G401.6 (cell line): ENCODE data around the gene GLRX5.
"Not testable (repeated sequence)": the region's sequence is repeated elsewhere in the genome, so short reads cannot be mapped to it uniquely, and the experiment has no call there.

ENCODE experiments used
- FAIRE-seq: peaks from 2 replicates; lab custom pipeline; 2012; peaks lifted over from hg19 to GRCh38; lab: Jason Lieb, UNC

The GLRX5 gene

DNA sequence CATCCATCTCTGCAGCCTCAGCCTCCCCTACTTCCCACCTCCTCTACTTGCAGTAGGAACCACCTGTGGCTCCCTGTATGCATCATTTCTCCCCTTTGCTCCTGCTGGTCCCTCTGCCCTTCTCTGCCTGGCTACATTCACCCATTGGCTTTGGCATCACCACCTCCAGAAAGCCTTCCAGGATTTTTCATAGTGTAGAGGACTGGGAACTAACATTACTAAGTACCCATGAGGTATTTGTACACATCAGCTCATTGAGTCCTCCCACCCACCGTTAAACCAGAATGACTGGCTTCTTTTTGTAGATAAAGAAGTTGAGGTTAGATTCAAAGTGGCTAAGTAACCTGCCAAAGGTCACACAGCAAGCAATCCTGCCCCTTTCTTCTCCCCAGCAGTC lies 35.5 kb upstream of the GLRX5 start:
- no peak for FAIRE-seq

DNA sequence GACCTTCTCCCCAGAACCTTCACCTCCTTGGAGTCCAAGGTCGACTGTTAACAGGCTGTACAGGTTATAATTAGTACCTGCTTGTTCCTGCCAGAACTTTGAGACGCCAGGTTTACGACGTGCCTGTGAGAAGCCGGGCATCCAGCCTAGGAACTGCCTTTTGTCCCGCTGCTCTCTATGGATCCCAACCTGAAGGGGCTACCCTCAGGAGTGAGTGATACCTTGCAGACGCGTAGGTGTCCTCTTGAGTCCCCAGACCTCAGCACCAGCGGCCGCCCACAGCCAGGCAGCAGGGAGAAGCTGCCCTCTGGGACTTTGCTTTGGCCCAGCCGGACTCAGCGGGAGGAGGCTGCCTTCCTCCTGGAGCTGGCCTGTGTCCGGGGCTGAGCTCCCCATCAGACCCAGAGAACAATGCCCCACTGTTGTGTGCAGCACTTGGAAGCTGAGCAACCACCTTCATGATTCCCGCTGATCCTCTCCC lies 34.6 kb upstream of the GLRX5 start:
- no peak for FAIRE-seq

- no peak for FAIRE-seq
Measured at GRCh38 chr14:95500772-95501401, 34.0 kb upstream of the GLRX5 start.

GRCh38 chr14:95502381-95502950 lies 32.4 kb upstream of the GLRX5 start:
- FAIRE-seq, result no peak

DNA sequence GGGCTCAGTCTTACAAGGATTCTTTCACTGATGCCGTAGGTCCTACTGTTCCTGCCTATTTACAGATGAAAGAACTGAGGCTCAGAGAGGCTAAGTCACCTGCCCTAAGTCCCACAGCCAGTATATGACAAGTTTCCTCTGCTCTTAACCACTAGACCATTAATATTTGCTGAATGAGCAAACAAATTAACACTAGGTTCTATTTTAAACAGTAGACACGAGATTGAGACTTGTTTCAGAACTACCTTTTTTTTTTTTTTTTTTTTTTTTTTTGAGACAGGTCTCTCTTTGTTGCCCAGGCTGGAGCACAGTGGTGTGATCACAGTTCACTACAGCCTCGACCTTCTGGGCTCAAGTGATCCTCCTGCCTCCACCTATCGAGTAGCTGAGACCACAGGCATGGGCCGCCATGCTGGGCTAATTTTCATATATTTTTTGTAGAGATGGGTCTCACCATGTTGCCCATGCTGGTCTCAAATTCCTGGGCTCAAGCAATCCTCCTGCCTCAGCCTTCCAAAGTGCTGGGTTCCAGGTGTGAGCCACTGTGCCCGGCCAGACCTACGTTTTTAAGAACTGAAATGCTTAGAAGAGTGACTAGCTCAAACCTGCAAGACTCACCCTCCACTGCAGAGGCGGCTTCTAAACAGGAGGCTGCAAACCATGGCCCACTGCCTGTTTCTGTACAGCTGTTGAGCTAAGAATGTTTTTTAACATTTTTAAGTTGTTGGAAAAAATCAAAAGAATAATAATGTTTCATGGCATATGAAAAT lies 31.3 kb upstream of the GLRX5 start:
- FAIRE-seq, result no peak

DNA sequence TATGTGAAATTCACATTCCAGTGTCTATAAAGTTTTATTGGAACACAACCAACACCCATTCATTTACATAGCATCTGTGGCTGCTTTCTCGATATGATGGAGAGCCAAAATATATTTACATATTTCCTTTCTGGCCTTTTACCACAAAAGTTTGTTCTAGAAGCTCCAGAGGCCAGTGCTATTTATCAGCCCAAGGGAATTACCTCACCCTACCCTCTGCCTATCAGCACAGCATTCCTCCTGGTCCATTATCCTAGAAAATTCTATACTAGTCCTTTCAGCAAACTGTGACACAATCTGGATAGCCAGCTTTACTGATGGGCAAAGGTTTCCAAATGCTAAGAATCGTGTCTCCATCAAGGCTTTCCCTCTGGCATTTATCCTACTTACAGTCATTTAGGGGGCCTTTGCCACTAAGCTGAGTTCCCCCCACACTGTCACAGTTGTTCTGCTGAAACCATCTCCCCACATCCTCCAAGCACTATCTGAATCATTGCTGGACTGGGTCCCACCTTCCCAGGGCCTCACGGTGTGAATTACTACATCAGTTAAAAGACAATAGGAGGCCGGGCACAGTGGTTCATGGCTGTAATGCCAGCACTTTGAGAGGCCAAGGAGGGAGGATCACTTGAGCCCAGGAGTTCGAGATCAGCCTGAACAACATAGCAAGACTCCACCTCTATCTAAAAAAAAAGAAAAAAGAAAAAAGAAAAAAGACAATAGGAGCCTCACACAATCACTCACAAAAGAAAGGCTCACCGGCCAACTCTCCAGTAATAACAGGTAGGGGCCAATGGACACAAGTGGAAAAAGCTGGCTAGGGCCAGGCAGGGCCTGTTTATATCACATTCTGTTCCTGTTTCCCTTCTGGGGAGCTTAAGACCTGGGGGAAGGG lies 30.5 kb upstream of the GLRX5 start:
- FAIRE-seq, result no peak

- no peak for FAIRE-seq
Measured at GRCh38 chr14:95505030-95505589, 29.7 kb upstream of the GLRX5 start.

- FAIRE-seq, result no peak
Measured at GRCh38 chr14:95507174-95507573, 27.7 kb upstream of the GLRX5 start.

GRCh38 chr14:95507701-95508103 lies 27.1 kb upstream of the GLRX5 start:
- no peak for FAIRE-seq

GRCh38 chr14:95508377-95508776 lies 26.5 kb upstream of the GLRX5 start:
- FAIRE-seq, result no peak

- no peak for FAIRE-seq
Measured at GRCh38 chr14:95509495-95509894, 25.4 kb upstream of the GLRX5 start.

DNA sequence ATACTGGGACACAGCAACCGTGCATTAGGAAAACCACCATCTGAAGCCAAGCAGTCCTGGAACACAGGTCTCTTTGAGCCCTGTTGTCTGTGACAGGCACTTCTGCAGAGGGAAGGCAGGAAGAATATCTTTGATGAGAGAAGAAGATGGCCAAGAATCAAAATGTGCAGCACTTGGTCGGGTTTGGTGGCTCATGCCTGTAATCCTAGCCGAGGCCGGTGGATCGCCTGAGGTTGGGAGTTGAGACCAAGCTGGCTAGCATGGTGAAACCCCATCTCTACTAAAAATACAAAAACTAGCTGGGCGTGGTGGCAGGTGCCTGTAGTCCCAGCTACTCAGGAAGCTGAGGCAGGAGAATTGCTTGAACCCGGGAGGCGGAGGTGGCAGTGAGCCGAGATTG lies 24.5 kb upstream of the GLRX5 start:
- not testable (repeated sequence) for FAIRE-seq

- no peak for FAIRE-seq
Measured at GRCh38 chr14:95510804-95511203, 24.0 kb upstream of the GLRX5 start.

GRCh38 chr14:95511687-95512086 lies 23.2 kb upstream of the GLRX5 start:
- FAIRE-seq, result no peak

DNA sequence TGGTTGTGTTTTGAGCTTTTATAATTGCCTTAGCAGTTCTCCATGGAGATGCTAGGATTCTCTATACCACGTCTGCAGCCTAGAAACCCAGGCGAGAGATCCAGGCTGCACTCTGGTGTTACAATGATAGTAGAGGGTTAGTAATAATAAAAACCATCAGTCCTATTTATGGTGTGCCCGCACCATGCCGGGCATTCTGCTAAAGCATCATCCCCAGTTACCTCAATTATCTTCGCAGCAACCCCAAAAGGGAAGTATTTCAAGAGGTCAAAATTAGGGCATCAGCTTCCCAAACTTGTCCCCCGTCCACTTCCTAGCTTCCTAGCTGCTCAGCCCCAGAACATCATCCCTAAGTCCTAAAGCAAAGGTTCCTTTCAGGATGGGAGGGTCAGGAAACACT lies 21.6 kb upstream of the GLRX5 start:
- no peak for FAIRE-seq

- FAIRE-seq, result no peak
Measured at GRCh38 chr14:95514131-95515079, 20.4 kb upstream of the GLRX5 start.

- no peak for FAIRE-seq
Measured at GRCh38 chr14:95515080-95515489, 19.8 kb upstream of the GLRX5 start.

DNA sequence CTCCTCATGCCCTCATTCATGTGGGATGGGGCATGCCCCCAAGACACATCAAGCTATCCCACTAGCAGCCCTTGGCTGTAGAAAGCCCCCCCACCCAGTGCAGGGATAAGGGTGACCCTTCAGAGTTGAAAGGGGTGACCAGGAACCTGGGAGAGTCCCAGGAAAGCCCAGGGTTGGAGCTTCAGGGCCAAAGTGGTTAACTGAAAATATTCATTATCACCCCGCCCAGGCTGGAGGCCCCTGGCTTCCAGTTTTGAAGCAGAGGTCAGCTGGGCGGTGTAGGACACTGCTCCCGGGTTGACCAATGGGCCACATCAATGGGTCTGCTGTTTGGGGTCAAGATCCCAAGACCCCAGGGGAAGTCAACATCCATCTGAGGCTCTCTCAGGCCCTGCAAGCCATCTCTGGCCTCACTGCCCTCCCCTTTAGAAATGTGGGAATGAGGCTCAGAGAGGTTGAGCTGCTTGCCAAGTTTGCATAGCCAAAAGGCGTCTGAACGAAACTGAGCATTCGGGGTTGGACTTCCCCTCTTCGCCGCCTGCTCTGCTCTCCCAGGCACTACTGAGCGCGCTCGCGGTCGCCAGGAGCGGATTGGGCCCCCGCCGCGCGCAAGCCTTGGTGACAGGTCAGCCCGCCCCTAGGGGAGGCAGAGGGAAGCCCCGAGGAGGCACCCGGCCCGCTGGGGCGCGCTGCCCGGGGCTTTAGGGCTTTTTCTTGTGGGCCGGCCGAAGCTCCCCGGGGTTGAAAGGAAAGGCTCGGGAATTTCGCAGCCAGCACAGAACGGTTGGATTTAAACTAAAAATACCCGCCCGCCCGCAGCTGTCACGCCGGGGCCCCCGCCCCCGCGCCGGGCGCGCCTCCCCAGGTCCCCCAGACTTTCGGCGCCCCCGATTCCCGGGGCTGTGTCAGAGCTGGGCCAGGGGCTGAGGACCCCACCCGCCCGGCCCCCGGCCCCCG lies 19.0 kb upstream of the GLRX5 start:
- FAIRE-seq, result no peak

GRCh38 chr14:95516554-95517181 lies 18.2 kb upstream of the GLRX5 start, which contains the start of gene SYNE3:
Gene SYNE3, minus strand, starts transcription at chr14:95516650. Its CDS starts 40,829 bp downstream, at chr14:95475821.
- FAIRE-seq, result no peak
